ENCODE measurements around the gene VLDLR. TPM values are rescaled to one million over a fixed set of nuclear protein-coding genes. Genes with fewer than 3 reads are reported as not detected.

VLDLR gene
- total RNA-seq, 4 donors from 2014 or later = 8.5 to 99.5 (median 19.4) TPM

- H3K27me3 ChIP-seq = no peaks in the 10 kb centered on the region
- no peaks in the 10 kb centered on the region for H3K9me3 ChIP-seq
- no peak for TF ChIP-seq CTCF (IDR thresholded peaks at IDR 0.05)
- no peak for TF ChIP-seq POLR2A (IDR thresholded peaks at IDR 0.05)
- H3K36me3 ChIP-seq = no peaks in the 10 kb centered on the region
- H3K27ac ChIP-seq = no peak overlapping the region
- intact Hi-C loops (cut with DNase I; ENCODE audit: low total_unique reads) = no loop called here
- no peak overlapping the region for H3K4me3 ChIP-seq
- H3K4me1 ChIP-seq = no peaks in the 10 kb centered on the region
- DNase-seq = no peak
Observed at GRCh38 chr9:2639786-2640185, 18.2 kb downstream of the VLDLR start.

- intact Hi-C loops (cut with DNase I; ENCODE audit: low total_unique reads) = no loop called here
- no peaks in the 10 kb centered on the region for H3K27me3 ChIP-seq
- H3K4me3 ChIP-seq = no peak overlapping the region
- no peaks in the 10 kb centered on the region for H3K36me3 ChIP-seq
- no peaks in the 10 kb centered on the region for H3K9me3 ChIP-seq
- H3K4me1 ChIP-seq = no peaks in the 10 kb centered on the region
- no peak for DNase-seq
- H3K27ac ChIP-seq = no peak overlapping the region
- TF ChIP-seq CTCF (IDR thresholded peaks at IDR 0.05) (no peak), POLR2A (IDR thresholded peaks at IDR 0.05) (no peak)
Observed at GRCh38 chr9:2640570-2640969, 19.0 kb downstream of the VLDLR start.

DNA sequence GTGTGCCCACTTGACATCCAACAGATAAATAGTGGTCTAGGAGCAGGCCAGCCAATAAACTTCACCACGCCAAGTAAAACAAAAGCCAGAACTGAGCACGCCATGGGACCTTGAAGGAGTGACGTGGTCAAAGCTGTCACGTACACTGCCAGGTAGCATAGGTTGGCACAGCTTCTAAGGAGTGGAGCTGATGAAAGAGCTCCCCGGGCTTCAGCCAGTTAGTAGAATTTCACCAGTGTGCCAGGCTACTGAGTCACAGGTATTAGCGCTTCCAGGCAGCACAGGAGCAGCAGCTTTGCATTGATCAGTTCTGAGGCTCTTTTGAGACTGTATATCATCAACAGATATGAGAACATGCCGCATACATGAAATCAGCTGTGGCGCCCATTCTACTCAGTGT is 19.4 kb downstream of the VLDLR start:
- intact Hi-C loops (cut with DNase I; ENCODE audit: low total_unique reads) = no loop called here

GRCh38 chr9:2642068-2642467 is 20.5 kb downstream of the VLDLR start:
- Histone ChIP-seq H3K4me3 (no peak overlapping the region), H3K9me3 (no peaks in the 10 kb centered on the region), H3K4me1 (no peaks in the 10 kb centered on the region), H3K27ac (no peak overlapping the region), H3K36me3 (no peaks in the 10 kb centered on the region), H3K27me3 (no peaks in the 10 kb centered on the region)
- no peak for DNase-seq
- intact Hi-C loops (cut with DNase I; ENCODE audit: low total_unique reads) = no loop called here
- TF ChIP-seq CTCF (IDR thresholded peaks at IDR 0.05) = no peak
- no peak for TF ChIP-seq POLR2A (IDR thresholded peaks at IDR 0.05)

More for the DNA sequence above, 19.4 kb downstream of the VLDLR start:
- Histone ChIP-seq H3K27me3 (no peaks in the 10 kb centered on the region), H3K27ac (no peak overlapping the region), H3K4me1 (no peaks in the 10 kb centered on the region), H3K9me3 (no peaks in the 10 kb centered on the region), H3K4me3 (no peak overlapping the region), H3K36me3 (no peaks in the 10 kb centered on the region)
- no peak for DNase-seq
- TF ChIP-seq CTCF (IDR thresholded peaks at IDR 0.05) (no peak), POLR2A (IDR thresholded peaks at IDR 0.05) (no peak)

DNA sequence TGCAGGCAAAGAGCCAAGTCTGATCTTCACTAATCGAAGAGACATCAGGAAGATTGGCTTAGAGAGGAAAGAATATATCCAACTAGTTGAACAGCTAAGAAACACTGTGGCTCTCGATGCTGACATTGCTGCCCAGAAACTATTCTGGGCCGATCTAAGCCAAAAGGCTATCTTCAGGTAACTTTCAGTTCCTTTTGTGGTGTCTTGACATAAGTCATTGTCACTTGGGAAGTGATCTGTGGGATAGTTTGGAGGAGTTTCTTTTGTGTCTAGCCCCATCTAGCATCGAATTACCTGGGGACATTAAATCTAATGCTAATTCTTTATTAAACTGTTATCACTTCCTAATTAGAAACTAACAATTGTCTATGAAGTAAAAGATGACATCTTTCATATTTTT is 24.0 kb downstream of the VLDLR start:
- no peak for DNase-seq
- Histone ChIP-seq H3K27me3 (no peaks in the 10 kb centered on the region), H3K4me3 (no peak overlapping the region), H3K36me3 (no peaks in the 10 kb centered on the region), H3K27ac (no peak overlapping the region), H3K4me1 (no peaks in the 10 kb centered on the region), H3K9me3 (no peaks in the 10 kb centered on the region)
- TF ChIP-seq CTCF (IDR thresholded peaks at IDR 0.05) (no peak), POLR2A (IDR thresholded peaks at IDR 0.05) (no peak)
- intact Hi-C loops (cut with DNase I; ENCODE audit: low total_unique reads) = no loop called here
